ENCODE data around the gene TOMM20. TPM values are rescaled to one million over a fixed set of nuclear protein-coding genes. Genes with fewer than 3 reads are reported as not detected.
A peak's percentile ranks its signal among the peaks of the same experiment; 100 is the strongest.

The TOMM20 gene
- total and polyA plus RNA-seq, 9 of the 15 experiments (the other 6 are each of a cell fraction or from before 2014, with no cell fraction given): 70.6 to 334 (median 159) TPM

- H4K20me1 ChIP-seq (replicated peaks; ENCODE audit: control insufficient read depth, insufficient read depth, low read length): no peaks in the 10 kb centered on the region
- 39% methylated on average over 9 of the region's 9 CpGs for WGBS (ENCODE audit: insufficient coverage, low coverage, missing lambda C conversion rate)
- no peak overlapping the region; the same call in 1 of the 2 replicates for H2AFZ ChIP-seq (ENCODE audit: low read depth, low read length)
- FAIRE-seq: no peak
- no peak for ATAC-seq
- no peaks in the 10 kb centered on the region; the same call in 2 of the 3 replicates for H3K36me3 ChIP-seq (ENCODE audit: control insufficient read depth, insufficient read depth, low read length)
- TF ChIP-seq MCM3 (IDR thresholded peaks at IDR 0.05): 0 out of 2 replicates have a peak, but pooled peaks have one; percentile 20
- no peak for TF ChIP-seq TOE1 (IDR thresholded peaks at IDR 0.05; ENCODE audit: borderline replicate concordance)
- 0 out of 2 replicates have a peak, but pooled peaks have one; percentile 5 for TF ChIP-seq TOE1 (CRISPR knock-in tag; IDR thresholded peaks at IDR 0.05; ENCODE audit: borderline replicate concordance, low read depth)
- TF ChIP-seq SOX6 (IDR thresholded peaks at IDR 0.05): no peak
- TF ChIP-seq ADNP (tag; IDR thresholded peaks at IDR 0.05): peak; percentile 73
- TF ChIP-seq ASH1L (IDR thresholded peaks at IDR 0.05; ENCODE audit: borderline replicate concordance, low read depth, partially characterized antibody): peak; percentile 10
- TF ChIP-seq TSC22D4 (tag; IDR thresholded peaks at IDR 0.05): no peak
- TF ChIP-seq, protein P1, sequence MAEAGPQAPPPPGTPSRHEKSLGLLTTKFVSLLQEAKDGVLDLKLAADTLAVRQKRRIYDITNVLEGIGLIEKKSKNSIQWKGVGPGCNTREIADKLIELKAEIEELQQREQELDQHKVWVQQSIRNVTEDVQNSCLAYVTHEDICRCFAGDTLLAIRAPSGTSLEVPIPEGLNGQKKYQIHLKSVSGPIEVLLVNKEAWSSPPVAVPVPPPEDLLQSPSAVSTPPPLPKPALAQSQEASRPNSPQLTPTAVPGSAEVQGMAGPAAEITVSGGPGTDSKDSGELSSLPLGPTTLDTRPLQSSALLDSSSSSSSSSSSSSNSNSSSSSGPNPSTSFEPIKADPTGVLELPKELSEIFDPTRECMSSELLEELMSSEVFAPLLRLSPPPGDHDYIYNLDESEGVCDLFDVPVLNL (CRISPR knock-in tag; IDR thresholded peaks at IDR 0.05; ENCODE audit: low read depth): 0 out of 2 replicates have a peak, but pooled peaks have one; percentile 0
- TF ChIP-seq CBX1 (IDR thresholded peaks at IDR 0.05; ENCODE audit: low read depth): 0 out of 2 replicates have a peak, but pooled peaks have one; percentile 77
- no peak for TF ChIP-seq ZBTB7A (IDR thresholded peaks at IDR 0.05; ENCODE audit: borderline replicate concordance, control insufficient read depth, low read depth, low read length)
- peaks cover 6% of the 10 kb centered on the region for H3K9me3 ChIP-seq (replicated peaks; ENCODE audit: control insufficient read depth, insufficient read depth, low read depth, low read length)
- H3K4me2 ChIP-seq (ENCODE audit: insufficient read depth, low read length): no peak overlapping the region
- no peaks in the 10 kb centered on the region for H3K27me3 ChIP-seq (ENCODE audit: control insufficient read depth in 2 of 2, insufficient read depth in 2 of 2, low read length in 2 of 2)
- peaks cover 3% of the 10 kb centered on the region for H3K9me1 ChIP-seq (ENCODE audit: control insufficient read depth, insufficient read depth, low read length)
- peaks cover 23 to 29% of the 10 kb centered on the region in 2 experiments for H3K4me1 ChIP-seq (replicated peaks in 1 of 2; ENCODE audit: control insufficient read depth in 2 of 2, insufficient read depth in 2 of 2, low read length in 2 of 2)
- H3K4me3 ChIP-seq: no peak overlapping the region
- BruUV-seq (replicated peaks): no TSS peak
- no peak overlapping the region; the same call in 2 of the 3 replicates for H3K27ac ChIP-seq (ENCODE audit: extremely low read depth, low read depth, low read length)
- in situ Hi-C loops (cut with MboI) (no loop called here), intact Hi-C loops (cut with micrococcal nuclease) (no loop called here)
- H3K79me2 ChIP-seq (ENCODE audit: control insufficient read depth, insufficient read depth, low read length): no peaks in the 10 kb centered on the region
- CTCF ChIA-PET (ENCODE audit: low intra/inter-chr PET ratio): no interaction called here
- DNase-seq (ENCODE audit: extremely low read depth in 1 of 4, low spot score in 3 of 4): no peak
- POLR2A ChIA-PET: interaction anchor here (1.0 to 1.2 kb wide), 2 partner anchors 10 to 11 kb away, joined by 4 to 5 read pairs; no protein-coding TSS in a partner anchor
- no peak overlapping the region for H3K9ac ChIP-seq (ENCODE audit: insufficient read depth in 1 of 2, low read depth in 2 of 2, low read length in 2 of 2)
These were observed 49.9 kb downstream of the TOMM20 start for GRCh38 chr1:235078480-235079381.
